ENCODE data around the gene GDF10.

Gene GDF10

DNA sequence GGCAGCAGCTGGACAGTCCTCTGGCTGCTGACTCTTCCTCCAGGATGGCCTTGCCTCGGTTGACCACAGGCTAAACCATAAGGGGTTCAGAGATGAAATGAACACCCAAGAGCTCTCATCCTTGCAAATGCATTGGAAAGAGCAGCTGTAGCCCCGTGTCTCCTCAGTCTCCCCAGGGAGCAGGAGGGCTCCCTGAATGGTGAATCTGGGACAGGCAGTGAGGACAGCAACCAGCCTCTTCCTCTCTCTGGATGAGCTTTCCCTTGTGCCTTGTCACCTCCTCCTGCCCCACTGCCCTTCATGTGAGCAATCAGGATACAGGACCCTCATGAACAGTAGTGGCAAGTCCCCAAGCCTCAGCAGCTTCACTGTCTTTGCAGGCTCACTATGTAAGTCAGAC is 23.9 kb upstream of the GDF10 start:
- DNase-seq (ENCODE audit: low read depth, low spot score), result no peak

GRCh38 chr10:47276576-47277351 is 23.2 kb upstream of the GDF10 start:
- no peak for DNase-seq (ENCODE audit: low read depth, low spot score)

- no peak for DNase-seq (ENCODE audit: low read depth, low spot score)
Measured at GRCh38 chr10:47277352-47278151, 22.4 kb upstream of the GDF10 start.

GRCh38 chr10:47278152-47278473 is 21.9 kb upstream of the GDF10 start:
- no peak for DNase-seq (ENCODE audit: low read depth, low spot score)

- no peak for DNase-seq (ENCODE audit: low read depth, low spot score)
Measured at GRCh38 chr10:47278720-47279119, 21.3 kb upstream of the GDF10 start.

- DNase-seq (ENCODE audit: low read depth, low spot score), result no peak
Measured at GRCh38 chr10:47279276-47279675, 20.7 kb upstream of the GDF10 start.

- no peak for DNase-seq (ENCODE audit: low read depth, low spot score)
Measured at GRCh38 chr10:47282005-47282656, 17.9 kb upstream of the GDF10 start.

GRCh38 chr10:47282657-47283018 is 17.4 kb upstream of the GDF10 start:
- no peak for DNase-seq (ENCODE audit: low read depth, low spot score)

- no peak for DNase-seq (ENCODE audit: low read depth, low spot score)
Measured at GRCh38 chr10:47283101-47283630, 16.8 kb upstream of the GDF10 start.

DNA sequence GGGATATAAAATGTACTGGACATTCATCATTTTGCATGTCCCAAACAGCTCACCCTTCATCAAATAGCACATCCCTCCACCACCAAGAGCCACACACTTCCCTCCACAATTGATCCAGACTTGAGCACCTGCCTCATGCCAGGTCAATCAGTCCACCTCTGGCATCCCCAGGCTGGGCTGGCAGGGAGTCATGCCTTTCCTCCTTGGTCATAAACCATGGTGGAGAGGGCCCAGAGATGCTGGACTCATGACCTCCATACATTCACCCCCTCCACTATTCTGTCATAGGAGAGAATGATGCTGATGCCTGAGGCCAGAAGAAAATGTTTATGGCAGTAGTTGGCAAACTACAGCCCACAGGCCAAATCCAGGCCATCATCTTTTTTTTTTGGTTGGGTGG is 16.1 kb upstream of the GDF10 start:
- DNase-seq (ENCODE audit: low read depth, low spot score), result no peak

GRCh38 chr10:47285381-47286115 is 14.4 kb upstream of the GDF10 start:
- no peak for DNase-seq (ENCODE audit: low read depth, low spot score)

DNA sequence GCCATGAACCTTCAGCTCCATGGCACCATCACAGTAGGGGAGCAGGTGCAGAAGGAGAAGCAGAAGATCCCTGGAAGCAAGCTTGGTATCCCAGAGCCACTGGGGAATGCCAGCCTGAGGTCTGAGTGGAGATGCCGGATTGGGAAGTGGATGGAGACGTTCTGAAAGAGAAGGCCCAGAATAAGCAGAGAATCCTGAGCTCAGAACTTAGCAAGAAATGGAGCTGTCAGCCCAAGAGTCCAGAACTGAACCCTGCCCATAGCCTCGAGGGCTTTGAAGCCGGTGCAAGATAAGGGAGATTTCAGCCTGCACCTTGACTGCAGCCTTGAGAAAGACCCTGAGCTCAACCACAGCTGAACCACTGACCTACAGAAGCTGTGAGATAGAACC is 13.9 kb upstream of the GDF10 start:
- no peak for DNase-seq (ENCODE audit: low read depth, low spot score)

DNA sequence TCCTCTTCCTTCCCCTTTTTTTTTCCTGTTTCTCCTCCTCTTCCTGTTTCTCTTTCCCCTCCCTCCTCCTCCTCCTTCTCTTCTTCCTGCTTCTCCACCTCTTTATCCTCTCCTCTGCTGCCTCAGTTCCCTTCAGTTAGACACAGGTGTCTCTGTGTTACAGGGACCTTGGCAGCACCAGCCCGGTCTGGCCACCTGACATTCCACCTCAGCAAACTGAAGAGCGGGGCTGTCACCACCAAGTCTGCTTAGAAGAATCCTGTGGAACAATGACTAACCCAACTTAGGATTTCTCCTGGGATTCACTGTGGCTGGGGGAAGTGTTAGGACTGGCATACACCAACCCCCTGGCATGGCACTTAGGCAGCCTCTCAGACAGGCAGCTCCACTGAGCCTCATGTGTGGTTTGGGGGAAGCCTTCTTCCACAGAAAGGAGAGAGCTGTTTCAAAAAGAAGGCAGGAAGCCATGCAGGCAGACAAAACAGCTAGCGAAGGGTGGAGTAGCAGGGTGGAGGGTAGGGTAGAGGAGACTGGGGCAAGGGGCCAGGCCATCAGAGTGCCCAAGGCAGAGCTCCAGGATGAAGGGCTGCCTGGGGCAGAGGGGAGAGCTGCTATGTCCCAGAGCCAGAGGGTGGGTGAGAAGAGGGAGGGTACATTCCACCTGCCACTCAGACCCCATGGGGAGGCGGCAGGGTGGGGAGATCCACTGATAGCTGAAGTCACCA is 13.2 kb upstream of the GDF10 start:
- DNase-seq (ENCODE audit: low read depth, low spot score), result no peak

DNA sequence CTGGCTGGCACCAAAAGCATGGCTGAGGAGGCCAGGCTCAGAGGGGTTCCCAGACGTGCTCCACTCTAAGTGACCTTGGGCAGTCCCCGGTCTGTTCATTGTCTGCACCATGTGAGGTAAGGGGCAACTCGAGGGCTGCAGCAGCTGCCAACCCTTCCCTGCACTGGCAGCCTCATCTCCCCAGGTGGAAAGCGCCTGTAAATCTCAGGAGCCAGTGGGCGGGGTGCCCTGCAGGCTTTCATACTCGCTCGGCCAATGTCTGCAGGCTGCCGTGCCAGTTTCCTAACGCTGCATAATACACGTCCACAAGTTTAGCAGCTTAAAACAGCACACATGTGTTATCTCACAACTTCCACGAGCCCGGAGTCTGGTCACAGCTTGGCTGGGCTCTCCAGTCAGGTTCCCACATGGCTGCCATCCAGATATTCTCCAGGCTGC is 12.6 kb upstream of the GDF10 start:
- DNase-seq (ENCODE audit: low read depth, low spot score), result no peak

- DNase-seq (ENCODE audit: low read depth, low spot score), result no peak
Measured at GRCh38 chr10:47287805-47288204, 12.2 kb upstream of the GDF10 start.

DNA sequence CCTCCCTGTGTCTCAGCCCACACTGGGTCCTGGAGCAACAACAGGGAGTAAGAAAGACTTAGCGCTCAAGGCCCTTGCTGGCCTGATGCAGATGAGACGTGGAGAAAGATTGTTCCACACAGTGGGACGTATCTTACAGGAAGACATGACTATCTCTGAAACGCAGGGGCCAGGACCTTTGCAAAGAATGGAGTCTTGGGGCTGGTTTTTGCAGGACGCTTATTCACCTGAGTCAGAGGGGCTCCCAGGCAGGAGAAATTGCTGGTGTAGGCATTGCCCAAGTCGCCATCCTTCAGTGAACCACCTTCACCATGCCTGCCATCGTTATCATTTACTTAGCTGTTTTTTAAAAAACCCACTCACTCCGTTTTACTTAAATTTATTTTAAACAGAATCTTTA is 11.8 kb upstream of the GDF10 start:
- no peak for DNase-seq (ENCODE audit: low read depth, low spot score)

DNA sequence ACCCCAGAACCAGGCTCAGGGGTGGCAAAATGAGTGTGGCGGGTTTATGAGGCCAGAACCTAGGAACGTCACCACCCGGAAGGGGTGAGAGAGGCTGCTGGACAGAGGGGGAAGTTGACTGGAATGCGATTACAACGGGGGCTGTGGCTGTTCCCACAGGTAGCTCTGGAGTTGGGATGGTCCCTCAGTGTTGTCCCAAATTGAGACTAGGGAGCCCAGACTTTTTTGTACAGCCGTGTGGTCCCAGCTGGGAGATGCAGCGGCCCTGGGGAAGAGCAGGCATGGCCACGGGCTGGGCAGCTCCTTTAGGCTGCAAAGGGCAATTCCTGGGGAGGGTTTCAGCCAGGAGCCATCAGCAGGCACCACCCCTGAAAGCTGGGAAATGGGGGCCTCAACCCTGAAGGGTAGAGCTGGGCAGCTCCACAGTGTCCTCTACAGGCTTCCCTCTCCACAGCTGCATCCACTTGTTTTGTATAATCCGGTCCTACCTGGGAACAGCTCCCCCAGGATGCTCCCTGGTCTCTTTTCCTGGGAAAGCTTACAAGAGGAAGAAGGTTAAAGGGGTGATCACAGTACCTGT is 11.0 kb upstream of the GDF10 start:
- no peak for DNase-seq (ENCODE audit: low read depth, low spot score)

GRCh38 chr10:47289921-47290320 is 10.1 kb upstream of the GDF10 start:
- DNase-seq (ENCODE audit: low read depth, low spot score), result no peak

- DNase-seq (ENCODE audit: low read depth, low spot score), result no peak
Measured at GRCh38 chr10:47290338-47290737, 9.7 kb upstream of the GDF10 start.

DNA sequence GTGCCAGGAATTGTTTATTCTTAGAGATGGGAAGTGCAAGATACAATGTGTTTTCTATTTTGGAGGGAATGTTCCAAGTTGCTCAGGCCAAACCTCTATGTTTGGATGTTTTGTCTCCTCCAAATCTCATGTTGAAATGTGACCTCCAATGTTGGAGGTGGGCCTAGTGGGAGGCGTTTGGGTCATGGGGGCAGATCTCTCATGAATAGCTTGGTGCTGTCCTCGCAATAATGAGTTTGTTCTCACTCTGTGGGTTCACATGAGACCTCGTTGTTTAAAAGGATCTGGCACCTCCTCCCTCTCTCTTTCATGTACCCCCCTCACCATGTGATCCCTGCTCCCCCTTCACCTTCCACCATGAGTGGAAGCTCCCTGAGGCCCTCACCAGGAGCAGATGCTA is 8.3 kb upstream of the GDF10 start:
- no peak for DNase-seq (ENCODE audit: low read depth, low spot score)

- DNase-seq (ENCODE audit: low read depth, low spot score), result no peak
Measured at GRCh38 chr10:47294057-47294456, 5.9 kb upstream of the GDF10 start.
